Heart right ventricle (tissue), 16 donors: Measurements from ENCODE around the gene RAB3IL1. TPM values are rescaled to one million over a fixed set of nuclear protein-coding genes. Genes with fewer than 3 reads are reported as not detected.

Source experiments
- ATAC-seq, 8 donors: fragments of 200-7000 bp; cut with Tn5 transposase; one replicate each; pipeline ENCODE4 v1.9.1; 2020; ENCODE audit warnings: mild to moderate bottlenecking in 8 of 8, moderate library complexity in 8 of 8, moderate number of reproducible peaks in 1 of 8
- DNase-seq, 2 donors: peaks; one replicate each; pipeline ENCODE4 v3.0.0-alpha.2; 2020
- H3K27ac ChIP-seq, 10 donors: fragments of 200-600 bp; sonication (generic) in 2 of 10; one replicate each; pipeline versions ENCODE4 v1.5.0 to v1.8.0; 2020 to 2022; ENCODE audit warnings: mild to moderate bottlenecking in 3 of 10
- H3K27me3 ChIP-seq, 7 donors: fragments of 200-600 bp; one replicate each; pipeline ENCODE4 v1.8.0; 2021 to 2022; ENCODE audit warnings: mild to moderate bottlenecking in 2 of 7
- H3K36me3 ChIP-seq, 9 donors: fragments of 200-600 bp; sonication (generic) in 1 of 9; one replicate each; pipeline versions ENCODE4 v1.5.0 to v1.8.0; 2020 to 2022; ENCODE audit warnings: mild to moderate bottlenecking in 2 of 9
- H3K4me1 ChIP-seq, 9 donors: fragments of 200-600 bp; sonication (generic) in 1 of 9; one replicate each; pipeline versions ENCODE4 v1.5.0 to v1.8.0; 2020 to 2022; ENCODE audit warnings: mild to moderate bottlenecking in 4 of 9
- H3K4me3 ChIP-seq, 10 donors: fragments of 200-600 bp; sonication (generic) in 2 of 10; one replicate each; pipeline versions ENCODE4 v1.5.0 to v1.8.0; 2020 to 2022; ENCODE audit warnings: mild to moderate bottlenecking in 7 of 10, moderate library complexity in 2 of 10
- H3K9me3 ChIP-seq, 11 donors: fragments of 200-600 bp in 10 of 11; sonication (generic) in 2 of 11; one replicate each; pipeline versions ENCODE4 v1.5.0 to v1.8.0; 2013 to 2022; ENCODE audit warnings: mild to moderate bottlenecking in 2 of 11, control low read depth in 1 of 11, moderate library complexity in 1 of 11
- WGBS, 2 donors: extraction: QIAGEN DNeasy Blood & Tissue Kit; methylation state at CpG; one replicate each; pipeline ENCODE4 v1.1.7; 2013; ENCODE audit warnings: inconsistent platforms in 1 of 2; 5-methylcytosine and 5-hydroxymethylcytosine counted together
- intact Hi-C, 10 donors: fragments of 100-400 bp; cut with DNase I; formaldehyde crosslinking; loops; one replicate each; pipeline versions ENCODE4 v1.11.1 to v1.14.2; 2022
- microRNA-seq, 2 donors: library from miRNA; unstranded; fragments of <30 nt; microRNA quantifications; one replicate each; pipeline ENCODE4 v1.2.0, GENCODE V29; 2021
- polyA plus RNA-seq, 2 donors: library from polyadenylated mRNA; stranded (reverse); fragments of 200-250 nt; gene quantifications; one replicate each; pipeline ENCODE4 v1.2.3, GENCODE V29; 2013
- total RNA-seq, 10 donors: library from RNA; stranded (reverse); fragmentation: NEBNext Ultra II Directional in 3 of 10; extraction: Animal tissue kit (Norgen Biotek cat#: 25700) in 3 of 10; gene quantifications; one replicate each; pipeline versions ENCODE4 v1.2.1 to v1.2.4, GENCODE V29; 2021 to 2023
- TF ChIP-seq, protein P1 (sequence below), 9 donors: fragments of 200-600 bp; sonication (generic) in 2 of 9; IDR thresholded peaks; one replicate each; pipeline versions ENCODE4 v1.5.0 to v1.8.0; 2021 to 2022; ENCODE audit warnings: antibody characterized with exemption in 9 of 9, mild to moderate bottlenecking in 5 of 9, moderate library complexity in 1 of 9
- donor health status: Arrhythmogenic right ventricular cardiomyopathy.
- donor health status: ischemic (EF 13 %, LVEDD 7.1; RV severe dilation, severe dysfunction).
- donor health status: healthy with polysubstance abuse.
- donor health status: DM: no; HTN: yes; CAD: no.
- donor health status: DM: no; HTN: no; CAD: no.
- donor health status: ischemic (EF 25% LVEDD 6.9; RV normal size, moderate dysfunction).
- donor health status: ischemic (EF 25% LVEDD 5.7; RV mildly dilated, moderate dysfunction).
- donor health status: healthy.
- donor health status: DM: yes; HTN: yes; CAD: no.
- donor health status: Ischemic cardiomyopathy.
- donor health status: ischemic (EF 35%, LVEDD 5.7; RV mildly dilated, moderate dysfunction).
- donor health status: nonischemic (EF 11% LVEDD 7.7; RV severe dilation, severe dysfunction).
- donor health status: DM: yes; HTN: yes; CAD: no.
- donor health status: PGD.
- donor health status: ischemic (EF 29% LVEDD 5.4; RV normal size, mild dysfunction).
- donor health status: nonischemic (EF 23%, LVEDD 6.1; RV moderate dilation, normal function).

Gene RAB3IL1
- total and polyA plus RNA-seq, 12 donors: 3.7 to 11.1 (median 7.5) TPM

DNA sequence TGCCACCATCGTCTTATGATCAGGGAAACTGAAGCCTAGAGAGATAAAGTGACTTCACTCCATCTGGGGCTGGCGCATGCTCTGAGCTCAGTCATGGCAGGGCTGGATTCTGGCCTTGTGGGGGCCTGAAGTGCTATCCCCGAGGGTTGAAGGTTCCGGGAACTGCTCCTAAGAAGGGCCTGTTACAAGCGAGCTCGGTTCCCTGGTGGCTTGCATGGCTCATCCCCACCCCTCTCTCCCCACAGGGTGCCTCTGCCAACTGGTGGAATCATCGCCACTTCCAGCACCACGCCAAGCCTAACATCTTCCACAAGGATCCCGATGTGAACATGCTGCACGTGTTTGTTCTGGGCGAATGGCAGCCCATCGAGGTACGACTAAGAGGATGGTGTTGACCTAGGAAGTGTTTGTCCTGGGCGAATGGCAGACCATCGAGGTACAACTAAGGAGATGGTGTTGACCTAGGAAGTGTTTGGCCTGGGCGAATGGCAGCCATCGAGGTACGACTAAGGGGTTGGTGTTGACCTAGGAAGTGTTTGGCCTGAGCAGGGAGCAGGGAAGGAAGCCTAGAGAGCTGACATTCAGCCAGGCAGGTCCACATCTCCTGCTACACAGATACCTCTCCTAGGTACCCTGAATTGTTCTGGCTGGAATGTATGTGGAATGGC is 69.3 kb downstream of the RAB3IL1 start:
- peaks cover 0 to 74% (median 22%) of the 10 kb centered on the region in 9 donors for H3K36me3 ChIP-seq
- intact Hi-C loops: no loop called here
- no peak for ATAC-seq

More for the DNA sequence above, 69.3 kb downstream of the RAB3IL1 start:
- H3K27me3 ChIP-seq: no peaks in the 10 kb centered on the region
- WGBS, 2 donors: 94 to 95% methylated on average over 18 of the region's 18 CpGs
- TF ChIP-seq, protein P1, sequence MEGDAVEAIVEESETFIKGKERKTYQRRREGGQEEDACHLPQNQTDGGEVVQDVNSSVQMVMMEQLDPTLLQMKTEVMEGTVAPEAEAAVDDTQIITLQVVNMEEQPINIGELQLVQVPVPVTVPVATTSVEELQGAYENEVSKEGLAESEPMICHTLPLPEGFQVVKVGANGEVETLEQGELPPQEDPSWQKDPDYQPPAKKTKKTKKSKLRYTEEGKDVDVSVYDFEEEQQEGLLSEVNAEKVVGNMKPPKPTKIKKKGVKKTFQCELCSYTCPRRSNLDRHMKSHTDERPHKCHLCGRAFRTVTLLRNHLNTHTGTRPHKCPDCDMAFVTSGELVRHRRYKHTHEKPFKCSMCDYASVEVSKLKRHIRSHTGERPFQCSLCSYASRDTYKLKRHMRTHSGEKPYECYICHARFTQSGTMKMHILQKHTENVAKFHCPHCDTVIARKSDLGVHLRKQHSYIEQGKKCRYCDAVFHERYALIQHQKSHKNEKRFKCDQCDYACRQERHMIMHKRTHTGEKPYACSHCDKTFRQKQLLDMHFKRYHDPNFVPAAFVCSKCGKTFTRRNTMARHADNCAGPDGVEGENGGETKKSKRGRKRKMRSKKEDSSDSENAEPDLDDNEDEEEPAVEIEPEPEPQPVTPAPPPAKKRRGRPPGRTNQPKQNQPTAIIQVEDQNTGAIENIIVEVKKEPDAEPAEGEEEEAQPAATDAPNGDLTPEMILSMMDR (IDR thresholded peaks at IDR 0.05): no peak
- H3K27ac ChIP-seq: no peak overlapping the region
- DNase-seq: no peak
- H3K9me3 ChIP-seq: no peaks in the 10 kb centered on the region
- H3K4me3 ChIP-seq: no peak overlapping the region
- peaks cover 5 to 22% (median 17%) of the 10 kb centered on the region in 9 donors for H3K4me1 ChIP-seq

Small RNA genes lying within 50 kb of the gene (microRNA-seq; reads per million reads assigned to microRNA genes)
- 1.2 to 3.1 reads per million in 2 donors for gene MIR6746

Other genes starting within 250 kb of the RAB3IL1 start
- 1 to 10 TPM; 1.8 to 5.0 (median 3.4) TPM for gene DAGLA, start 237.2 kb downstream of the RAB3IL1 start, total RNA-seq
- gene DAGLA, start 237.2 kb downstream of the RAB3IL1 start, polyA plus RNA-seq: 1 to 10 TPM; 1.5 to 1.7 TPM
- gene MYRF, start 164.9 kb downstream of the RAB3IL1 start, total RNA-seq: 1 to 10 TPM in 1 of 10 donors, under 1 TPM in 9; 0.13 to 1.2 (median 0.26) TPM
- under 1 TPM; 0.16 to 0.37 TPM for gene MYRF, start 164.9 kb downstream of the RAB3IL1 start, polyA plus RNA-seq
- 100 to 1,000 TPM in 9 of 10 donors, 10 to 100 TPM in 1; 98.9 to 142 (median 109) TPM for gene TMEM258, start 125.0 kb downstream of the RAB3IL1 start, total RNA-seq
- 100 to 1,000 TPM in 1 of 2 donors, 10 to 100 TPM in 1; 80.7 to 273 TPM for gene TMEM258, start 125.0 kb downstream of the RAB3IL1 start, polyA plus RNA-seq
- gene FEN1, start 124.7 kb downstream of the RAB3IL1 start, total RNA-seq: 1 to 10 TPM; 3.7 to 8.6 (median 6.2) TPM
- gene FEN1, start 124.7 kb downstream of the RAB3IL1 start, polyA plus RNA-seq: 1 to 10 TPM; 2.1 to 8.8 TPM
- 10 to 100 TPM; 16.4 to 37.4 (median 25.4) TPM for gene FADS1, start 100.6 kb downstream of the RAB3IL1 start, total RNA-seq
- gene FADS1, start 100.6 kb downstream of the RAB3IL1 start, polyA plus RNA-seq: 10 to 100 TPM; 13.8 to 35.2 TPM
- 10 to 100 TPM; 15.1 to 37.0 (median 23.5) TPM for gene FADS2, start 89.3 kb downstream of the RAB3IL1 start, total RNA-seq
- 10 to 100 TPM; 12.2 to 31.6 TPM for gene FADS2, start 89.3 kb downstream of the RAB3IL1 start, polyA plus RNA-seq
- 100 to 1,000 TPM in 1 of 10 donors, 10 to 100 TPM in 9; 54.9 to 119 (median 71.1) TPM for gene FADS3, start 26.0 kb downstream of the RAB3IL1 start, total RNA-seq
- gene FADS3, start 26.0 kb downstream of the RAB3IL1 start, polyA plus RNA-seq: 100 to 1,000 TPM; 119 to 217 TPM
- 1 to 10 TPM in 5 of 10 donors, under 1 TPM in 5; 0.39 to 1.8 (median 1.2) TPM for gene BEST1, start 32.8 kb upstream of the RAB3IL1 start, total RNA-seq
- 1 to 10 TPM; 3.3 to 4.9 TPM for gene BEST1, start 32.8 kb upstream of the RAB3IL1 start, polyA plus RNA-seq
- 1,000 to 10,000 TPM; 2,008 to 4,360 (median 2,962) TPM for gene FTH1, start 50.1 kb upstream of the RAB3IL1 start, total RNA-seq
- gene FTH1, start 50.1 kb upstream of the RAB3IL1 start, polyA plus RNA-seq: 1,000 to 10,000 TPM; 1,346 to 5,199 TPM
- gene INCENP, start 206.4 kb upstream of the RAB3IL1 start, total RNA-seq: 10 to 100 TPM in 8 of 10 donors, 1 to 10 TPM in 2; 8.2 to 20.0 (median 13.4) TPM
- 1 to 10 TPM; 2.1 to 2.7 TPM for gene INCENP, start 206.4 kb upstream of the RAB3IL1 start, polyA plus RNA-seq